RPMI8226 (cell line): ENCODE data around the gene SFMBT2.

ENCODE experiments used
- DNase-seq: peaks from one replicate; pipeline ENCODE4 v3.0.0-alpha.2; 2015

The SFMBT2 gene

DNA sequence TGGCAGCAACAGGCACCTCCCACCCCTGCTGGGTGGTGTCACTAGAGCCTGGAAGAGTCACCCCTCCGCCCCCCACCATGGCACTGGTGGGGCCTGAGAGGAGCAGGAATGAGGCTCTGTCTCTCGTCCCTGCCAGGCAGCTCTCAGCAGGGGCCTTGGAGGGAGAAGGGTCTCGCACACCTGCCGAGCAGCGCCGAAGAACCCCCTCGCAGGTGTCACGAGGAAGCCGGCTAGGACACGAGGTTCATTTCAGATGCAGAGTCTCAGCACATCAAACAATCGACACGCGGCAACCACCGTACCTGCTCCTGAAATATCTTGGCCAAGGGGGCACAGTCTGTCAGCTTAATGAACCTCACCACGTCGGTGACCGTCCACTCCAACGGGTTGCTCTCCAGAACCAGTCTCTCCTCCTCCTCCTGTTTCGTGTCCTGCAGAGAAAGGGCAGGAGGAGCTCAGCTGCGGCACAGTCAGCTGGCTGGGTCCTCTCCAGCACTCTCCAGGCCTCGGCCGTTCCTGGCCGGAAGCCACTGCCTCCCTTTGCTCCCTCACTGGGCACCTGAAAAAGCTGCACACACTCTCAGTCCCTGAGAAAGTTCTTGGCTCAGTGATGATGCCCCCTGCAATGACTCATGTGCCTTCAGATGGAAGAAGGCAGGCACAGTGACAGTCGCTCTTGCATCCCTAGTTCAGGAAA lies 240.1 kb downstream of the SFMBT2 start:
- DNase-seq, result no peak

DNA sequence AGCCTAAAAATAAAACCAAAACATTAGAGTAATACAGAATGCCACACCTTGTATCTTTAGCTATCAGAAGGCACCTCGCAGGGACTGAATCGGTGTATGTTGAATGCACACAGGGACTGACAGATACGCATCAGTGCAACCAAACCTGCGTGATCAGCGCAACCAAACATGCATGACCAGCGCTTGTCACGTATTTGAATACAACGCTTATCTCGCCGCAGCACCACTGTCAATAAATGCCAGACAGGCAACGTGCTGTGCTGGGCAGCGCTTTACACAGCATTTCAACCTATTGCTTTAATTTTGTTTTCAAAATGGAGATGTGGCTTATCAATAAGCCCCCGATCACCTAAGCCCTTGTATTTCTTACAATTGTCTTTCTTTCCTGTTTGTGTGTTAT lies 242.4 kb downstream of the SFMBT2 start:
- DNase-seq, result no peak

GRCh38 chr10:7165500-7166177 lies 245.2 kb downstream of the SFMBT2 start:
- DNase-seq, result no peak

DNA sequence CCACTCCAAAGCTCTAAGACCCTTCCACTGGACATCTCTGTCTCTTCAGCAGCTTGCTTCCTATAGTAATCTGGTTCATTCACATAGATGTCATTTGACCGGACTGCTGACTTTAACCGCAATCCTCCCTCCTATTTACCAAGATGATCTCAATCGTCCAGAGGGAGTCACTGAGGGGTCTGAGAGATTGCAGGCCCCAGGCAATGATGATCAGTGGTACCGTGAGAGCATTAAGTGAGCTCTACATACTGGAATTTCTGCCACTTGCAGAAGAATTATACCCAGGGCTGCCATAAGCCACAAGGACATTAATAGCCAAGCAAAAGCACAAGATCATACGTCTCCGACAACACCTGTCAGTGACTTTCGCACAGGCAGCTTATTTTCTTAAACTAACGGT lies 245.9 kb downstream of the SFMBT2 start:
- DNase-seq, result no peak

- DNase-seq, result no peak
Observed at GRCh38 chr10:7162331-7162730, 248.5 kb downstream of the SFMBT2 start.

GRCh38 chr10:7161484-7162250 lies 249.2 kb downstream of the SFMBT2 start:
- no peak for DNase-seq

- no peak for DNase-seq
Observed at GRCh38 chr10:7159928-7160327, 250.9 kb downstream of the SFMBT2 start.

- no peak for DNase-seq
Observed at GRCh38 chr10:7159517-7159916, 251.3 kb downstream of the SFMBT2 start.

DNA sequence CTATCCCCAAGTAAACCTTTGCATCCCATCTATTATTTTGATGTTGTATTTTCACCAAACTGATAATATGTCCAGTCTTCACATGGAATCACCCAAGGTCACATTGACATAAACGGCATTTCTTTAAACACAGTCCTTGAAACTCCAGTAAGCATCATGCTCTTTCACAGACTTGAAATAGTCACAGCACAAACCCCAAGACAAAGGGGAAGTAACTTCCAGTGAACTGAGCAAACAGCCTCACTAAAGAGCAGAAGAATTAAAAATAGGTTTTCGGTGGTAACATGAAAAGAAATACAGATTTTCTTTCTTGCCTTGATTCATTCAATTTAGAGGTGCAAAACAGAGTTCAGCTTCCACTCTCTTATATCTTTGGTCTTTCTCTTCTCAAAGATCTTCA lies 253.7 kb downstream of the SFMBT2 start:
- DNase-seq, result no peak

- no peak for DNase-seq
Observed at GRCh38 chr10:7153750-7154149, 257.1 kb downstream of the SFMBT2 start.

- no peak for DNase-seq
Observed at GRCh38 chr10:7152982-7153381, 257.9 kb downstream of the SFMBT2 start.

- no peak for DNase-seq
Observed at GRCh38 chr10:7152341-7152740, 258.5 kb downstream of the SFMBT2 start.

- no peak for DNase-seq
Observed at GRCh38 chr10:7151538-7151937, 259.3 kb downstream of the SFMBT2 start.

DNA sequence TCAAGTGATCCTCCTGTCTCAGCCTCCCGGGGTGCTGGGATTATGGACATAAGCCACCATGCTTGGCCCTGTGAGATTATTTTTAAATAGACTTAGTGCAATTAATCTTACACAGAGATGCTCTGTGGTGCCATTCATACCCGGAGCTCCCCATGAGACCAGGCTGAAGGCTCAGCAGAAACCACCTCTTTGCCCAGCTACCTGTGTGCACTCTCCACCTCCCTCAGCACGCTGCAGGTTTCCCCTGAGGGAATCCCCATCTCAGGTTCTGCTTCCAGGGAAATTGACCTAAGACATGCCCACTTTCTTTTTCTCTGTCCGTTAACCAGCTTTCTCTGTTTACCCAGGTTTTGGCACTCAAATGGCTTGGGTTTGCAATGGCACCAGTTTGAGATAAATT lies 260.5 kb downstream of the SFMBT2 start:
- no peak for DNase-seq

GRCh38 chr10:7146189-7146588 lies 264.6 kb downstream of the SFMBT2 start:
- no peak for DNase-seq

GRCh38 chr10:7136016-7136415 lies 274.8 kb downstream of the SFMBT2 start:
- DNase-seq, result no peak

DNA sequence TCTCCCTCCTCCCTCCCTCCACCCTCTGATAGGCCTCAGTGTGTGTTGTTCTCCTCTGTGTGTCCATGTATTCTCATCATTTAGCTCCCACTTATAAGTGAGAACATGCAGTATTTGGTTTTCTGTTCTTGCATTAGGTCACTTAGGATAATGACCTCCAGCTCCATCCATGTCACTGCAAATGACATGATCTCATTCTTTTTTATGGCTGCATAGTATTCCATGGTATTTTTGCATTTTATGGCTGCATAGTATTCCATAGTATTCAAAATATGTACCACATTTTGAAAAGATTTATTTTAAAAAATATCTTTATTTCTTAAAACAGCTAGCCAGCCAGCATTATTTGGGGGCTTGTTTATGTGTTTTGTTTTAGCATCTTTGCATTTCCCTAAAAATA lies 275.6 kb downstream of the SFMBT2 start:
- no peak for DNase-seq

- DNase-seq, result no peak
Observed at GRCh38 chr10:7134448-7134847, 276.4 kb downstream of the SFMBT2 start.

GRCh38 chr10:7133958-7134357 lies 276.9 kb downstream of the SFMBT2 start:
- DNase-seq, result no peak

DNA sequence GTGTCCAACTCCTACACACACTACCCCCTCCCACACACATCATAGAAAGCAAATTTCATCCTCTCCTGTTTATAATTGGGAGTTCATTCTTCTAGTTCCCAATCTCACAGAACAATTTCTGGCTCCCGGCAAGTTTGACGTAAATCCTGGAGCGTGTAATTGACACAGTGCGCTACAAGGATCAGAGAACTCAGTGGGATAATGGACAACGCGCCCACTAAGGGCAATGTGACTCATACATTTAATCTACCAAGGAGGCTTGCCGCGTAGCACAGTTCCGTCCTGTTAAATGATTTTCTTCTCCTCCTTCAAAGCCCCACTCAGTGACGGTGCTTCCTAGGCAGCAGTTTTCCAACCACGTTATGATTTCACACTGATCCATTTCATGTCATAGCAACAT lies 277.6 kb downstream of the SFMBT2 start:
- no peak for DNase-seq

DNA sequence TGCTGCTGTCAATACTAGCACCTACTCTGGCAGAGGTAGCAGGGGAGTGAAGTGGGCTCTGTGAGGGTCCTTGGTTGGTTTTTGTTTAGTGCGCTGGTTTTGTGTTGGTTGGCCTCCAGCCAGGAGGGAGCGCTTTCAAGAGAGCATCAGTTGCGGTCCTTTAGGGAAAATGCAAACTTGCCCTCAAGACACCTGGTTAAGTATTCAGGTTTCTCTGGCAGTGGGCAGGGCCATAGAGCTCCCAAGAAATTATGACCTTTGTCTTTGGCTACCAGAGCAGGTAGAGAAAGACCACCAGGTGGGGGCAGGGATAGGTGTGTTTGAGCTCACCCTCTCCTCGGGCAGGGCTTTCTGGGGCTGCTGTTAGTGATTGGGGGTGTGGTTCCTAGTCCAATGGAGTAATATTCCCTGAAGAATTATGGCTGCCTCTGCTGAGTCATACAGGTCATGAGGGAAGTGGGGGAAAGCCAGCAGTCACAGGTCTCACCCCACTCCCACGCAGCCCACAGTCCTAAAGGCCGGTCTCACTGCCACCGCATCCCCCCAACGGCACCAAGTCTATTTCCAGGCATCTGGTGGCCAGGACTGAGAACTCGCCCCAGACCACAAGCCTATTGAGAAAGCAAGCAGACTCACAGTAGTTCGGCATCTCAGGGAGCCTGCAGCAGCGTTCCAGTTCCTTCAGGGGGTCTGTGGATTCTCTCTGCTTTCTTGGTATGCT lies 280.5 kb downstream of the SFMBT2 start:
- no peak for DNase-seq

DNA sequence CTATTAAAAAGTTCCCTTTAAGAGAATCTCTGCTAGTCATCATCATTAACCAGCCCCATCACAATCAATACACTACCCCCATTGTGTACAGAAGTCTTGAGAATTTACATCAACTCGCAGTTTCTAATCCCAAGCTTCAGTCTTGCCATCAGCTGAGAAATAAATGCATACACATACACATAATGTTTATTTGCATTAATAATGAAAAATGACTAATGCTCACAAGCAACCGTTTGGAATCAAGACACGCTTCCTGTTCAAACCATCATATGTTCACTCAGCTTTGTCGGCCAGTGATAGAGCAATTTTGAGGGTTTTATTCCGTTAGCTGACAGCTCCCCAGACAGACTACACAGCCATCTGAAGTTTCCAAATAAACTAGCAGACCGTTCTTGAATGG lies 287.1 kb downstream of the SFMBT2 start:
- DNase-seq, result no peak

DNA sequence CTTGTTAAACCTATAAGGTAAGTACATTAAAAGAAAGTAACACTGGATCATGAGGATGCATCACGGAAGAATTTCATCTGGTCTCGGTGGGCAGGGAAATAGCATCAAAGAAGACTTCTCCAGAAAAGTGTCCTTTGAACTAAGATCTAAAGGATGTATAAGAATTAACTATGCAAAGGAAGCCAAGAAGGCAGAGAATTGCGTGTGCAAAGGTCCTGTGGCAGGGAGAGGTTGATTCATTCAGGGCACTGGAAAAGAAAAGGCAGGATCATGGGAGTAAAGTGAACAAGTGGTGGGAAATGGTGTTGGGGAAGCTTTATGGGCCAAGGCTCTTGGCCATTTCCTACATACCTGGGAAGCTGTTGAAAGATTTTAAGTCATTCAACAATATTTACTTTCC lies 288.3 kb downstream of the SFMBT2 start:
- no peak for DNase-seq
